GM21723 (cell line): ENCODE results near the gene KIAA0232.
"Not testable (repeated sequence)": the region's sequence is repeated elsewhere in the genome, so short reads cannot be mapped to it uniquely, and the experiment has no call there.

Experiments used
- ATAC-seq: cut with Tn5 transposase; IDR thresholded peaks from one replicate; pipeline ENCODE4 v1.9.1; 2021; ENCODE audit warnings: mild to moderate bottlenecking, moderate library complexity; ENCODE audit not compliant: unreplicated experiment

Gene KIAA0232

GRCh38 chr4:6878451-6879059, 96.0 kb downstream of the KIAA0232 start:
- ATAC-seq: no peak

GRCh38 chr4:6880691-6881090, 98.2 kb downstream of the KIAA0232 start:
- ATAC-seq: no peak

GRCh38 chr4:6881908-6882307, 99.4 kb downstream of the KIAA0232 start:
- no peak for ATAC-seq

GRCh38 chr4:6884341-6884870, 101.9 kb downstream of the KIAA0232 start:
- no peak for ATAC-seq

- peak; percentile 63 for ATAC-seq
Measured at GRCh38 chr4:6885953-6886557, 103.5 kb downstream of the KIAA0232 start.

- no peak for ATAC-seq
Measured at GRCh38 chr4:6886886-6887285, 104.4 kb downstream of the KIAA0232 start.

GRCh38 chr4:6887591-6888371, 105.3 kb downstream of the KIAA0232 start:
- no peak for ATAC-seq

GRCh38 chr4:6888506-6889071, 106.1 kb downstream of the KIAA0232 start:
- ATAC-seq: no peak

GRCh38 chr4:6889101-6889735, 106.7 kb downstream of the KIAA0232 start:
- no peak for ATAC-seq

- no peak for ATAC-seq
Measured at GRCh38 chr4:6889736-6890324, 107.3 kb downstream of the KIAA0232 start.

- ATAC-seq: no peak
Measured at GRCh38 chr4:6890358-6890757, 107.8 kb downstream of the KIAA0232 start.

- not testable (repeated sequence) for ATAC-seq
Measured at GRCh38 chr4:6890971-6891370, 108.4 kb downstream of the KIAA0232 start.

- ATAC-seq: no peak
Measured at GRCh38 chr4:6891436-6892170, 109.1 kb downstream of the KIAA0232 start.

- ATAC-seq: no peak
Measured at GRCh38 chr4:6892190-6892908, 109.8 kb downstream of the KIAA0232 start.

- no peak for ATAC-seq
Measured at GRCh38 chr4:6892909-6893202, 110.3 kb downstream of the KIAA0232 start.

- ATAC-seq: no peak
Measured at GRCh38 chr4:6893449-6894085, 111.0 kb downstream of the KIAA0232 start.

- ATAC-seq: no peak
Measured at GRCh38 chr4:6894086-6894478, 111.6 kb downstream of the KIAA0232 start.

- no peak for ATAC-seq
Measured at GRCh38 chr4:6894528-6895498, 112.3 kb downstream of the KIAA0232 start.
